GM21529 (cell line): ENCODE data around the gene TRAK1.
A peak's percentile ranks its signal among the peaks of the same experiment; 100 is the strongest.

ENCODE experiments used
- ATAC-seq: cut with Tn5 transposase; IDR thresholded peaks from one replicate; pipeline ENCODE4 v1.9.1; 2021; ENCODE audit not compliant: unreplicated experiment

TRAK1 gene

DNA sequence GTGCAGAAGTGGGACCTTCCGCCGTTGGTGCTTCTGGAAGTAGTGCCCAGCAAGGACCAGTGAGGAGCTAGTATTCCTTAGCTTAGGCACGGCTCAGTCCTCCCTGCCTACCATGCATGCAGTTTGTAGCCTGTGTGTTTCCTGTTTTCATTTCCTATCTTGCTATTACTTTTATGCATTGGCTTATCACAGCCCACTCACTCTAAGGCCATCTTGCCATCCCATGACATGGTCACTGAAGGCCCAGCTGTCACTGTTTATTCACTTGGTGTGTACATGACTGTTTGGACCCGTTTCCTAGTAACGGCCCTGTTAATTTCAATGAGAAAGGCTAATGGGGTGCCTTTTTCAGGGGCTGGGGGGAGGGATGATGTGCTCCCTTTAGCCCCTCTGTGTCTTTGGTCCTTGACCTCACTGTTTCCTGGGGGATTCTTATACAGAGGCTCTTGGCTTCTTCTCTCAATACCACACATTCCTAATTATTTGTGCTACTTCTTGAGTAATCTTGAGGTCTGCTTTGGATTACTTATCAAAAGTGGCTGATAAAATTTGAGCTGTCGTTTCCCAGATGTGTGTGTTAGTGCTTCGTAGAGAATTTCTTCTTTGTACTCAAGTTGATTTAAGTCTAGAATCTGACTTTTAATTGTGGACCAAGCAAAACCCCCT, 24.5 kb upstream of the TRAK1 start:
- ATAC-seq = no peak

DNA sequence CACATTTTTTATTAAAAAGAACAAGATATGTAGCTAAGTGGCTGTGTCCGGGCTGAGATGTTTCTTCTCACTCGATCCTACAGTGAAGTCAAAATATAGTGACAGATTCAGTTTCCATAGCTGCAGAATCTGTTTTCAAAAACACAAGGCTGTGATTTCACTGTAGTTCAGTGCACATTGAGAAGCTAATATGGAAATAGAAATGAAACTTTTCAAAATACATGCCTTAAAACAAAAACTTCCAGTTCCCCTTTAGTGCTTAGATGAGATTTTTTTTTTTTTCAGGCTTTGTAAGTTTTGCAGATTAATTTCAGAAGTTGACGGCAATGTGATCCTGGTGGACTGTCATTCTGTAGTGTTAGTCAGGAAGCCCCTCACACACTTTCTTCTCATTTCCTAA, 23.8 kb upstream of the TRAK1 start:
- ATAC-seq = peak; percentile 86

DNA sequence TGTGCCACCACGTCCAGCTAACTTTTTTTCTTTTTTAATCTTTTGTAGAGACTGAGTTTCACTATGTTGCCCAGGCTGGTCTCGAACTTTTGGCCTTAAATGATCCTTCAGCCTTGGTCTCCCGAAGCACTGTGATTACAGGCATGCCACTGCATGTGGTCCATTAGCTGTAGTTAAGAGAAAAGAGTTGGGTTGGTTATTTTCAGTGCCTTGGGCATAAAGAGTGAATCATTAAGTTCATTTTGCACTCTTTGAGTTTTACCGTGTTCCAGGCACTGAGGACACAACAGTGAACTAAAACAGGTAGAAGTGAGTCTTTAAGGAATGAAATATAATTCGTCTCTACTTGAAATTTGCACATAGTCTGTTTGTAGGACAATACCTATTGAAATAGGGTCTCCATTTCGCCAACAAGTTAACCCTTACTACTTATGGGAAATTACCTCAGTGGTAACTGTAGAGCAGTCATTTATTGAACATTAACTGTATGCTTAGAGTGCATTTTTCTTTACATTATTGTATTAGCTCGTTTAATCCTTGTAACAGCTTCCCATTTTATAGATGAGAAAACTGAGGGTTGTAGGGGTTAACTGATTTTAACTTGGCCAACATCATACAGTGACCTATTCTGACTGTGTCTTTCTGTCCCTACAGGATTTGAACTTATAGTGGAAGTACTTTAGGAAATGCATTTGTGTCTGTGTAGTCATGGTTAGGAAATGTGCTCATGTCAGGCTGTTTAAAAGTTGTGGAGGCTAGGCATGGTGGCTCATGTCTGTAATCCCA, 22.7 kb upstream of the TRAK1 start:
- ATAC-seq = no peak

DNA sequence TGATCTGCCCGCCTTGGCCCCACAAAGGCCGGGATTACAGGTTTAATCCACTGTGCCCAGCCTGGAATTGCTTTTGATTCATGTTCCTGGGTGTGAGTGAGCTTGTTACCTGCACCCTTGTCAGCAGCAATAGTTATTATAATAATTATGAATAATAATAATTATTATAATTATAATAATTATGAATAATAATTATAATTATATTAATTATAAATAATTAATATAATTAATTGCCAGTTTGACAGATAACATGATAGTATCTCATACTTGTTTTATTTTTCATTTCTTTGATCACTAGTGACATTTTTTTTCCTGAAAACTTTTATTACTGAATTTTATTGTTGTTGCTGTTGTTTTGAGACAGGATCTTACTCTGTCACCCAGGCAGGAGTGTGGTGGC, 21.1 kb upstream of the TRAK1 start:
- no peak for ATAC-seq

DNA sequence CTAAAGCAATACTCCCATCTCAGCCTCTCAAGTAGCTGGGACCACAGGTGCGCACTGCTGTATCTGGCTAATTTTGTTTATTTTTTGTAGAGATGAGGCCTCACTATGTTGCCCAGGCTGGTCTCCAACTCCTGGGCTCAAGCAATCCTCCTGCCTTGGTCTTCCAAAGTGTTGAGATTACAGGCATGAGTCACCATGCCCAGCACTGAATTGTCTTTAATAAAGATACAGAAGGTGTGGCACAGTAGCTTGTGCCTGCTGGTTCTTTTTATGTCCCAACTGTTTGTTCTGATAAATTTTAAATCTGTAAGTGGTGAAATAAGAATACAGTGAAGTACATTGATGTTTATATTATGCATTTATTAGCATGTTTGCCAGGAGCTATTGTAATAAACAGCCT, 20.6 kb upstream of the TRAK1 start:
- no peak for ATAC-seq

DNA sequence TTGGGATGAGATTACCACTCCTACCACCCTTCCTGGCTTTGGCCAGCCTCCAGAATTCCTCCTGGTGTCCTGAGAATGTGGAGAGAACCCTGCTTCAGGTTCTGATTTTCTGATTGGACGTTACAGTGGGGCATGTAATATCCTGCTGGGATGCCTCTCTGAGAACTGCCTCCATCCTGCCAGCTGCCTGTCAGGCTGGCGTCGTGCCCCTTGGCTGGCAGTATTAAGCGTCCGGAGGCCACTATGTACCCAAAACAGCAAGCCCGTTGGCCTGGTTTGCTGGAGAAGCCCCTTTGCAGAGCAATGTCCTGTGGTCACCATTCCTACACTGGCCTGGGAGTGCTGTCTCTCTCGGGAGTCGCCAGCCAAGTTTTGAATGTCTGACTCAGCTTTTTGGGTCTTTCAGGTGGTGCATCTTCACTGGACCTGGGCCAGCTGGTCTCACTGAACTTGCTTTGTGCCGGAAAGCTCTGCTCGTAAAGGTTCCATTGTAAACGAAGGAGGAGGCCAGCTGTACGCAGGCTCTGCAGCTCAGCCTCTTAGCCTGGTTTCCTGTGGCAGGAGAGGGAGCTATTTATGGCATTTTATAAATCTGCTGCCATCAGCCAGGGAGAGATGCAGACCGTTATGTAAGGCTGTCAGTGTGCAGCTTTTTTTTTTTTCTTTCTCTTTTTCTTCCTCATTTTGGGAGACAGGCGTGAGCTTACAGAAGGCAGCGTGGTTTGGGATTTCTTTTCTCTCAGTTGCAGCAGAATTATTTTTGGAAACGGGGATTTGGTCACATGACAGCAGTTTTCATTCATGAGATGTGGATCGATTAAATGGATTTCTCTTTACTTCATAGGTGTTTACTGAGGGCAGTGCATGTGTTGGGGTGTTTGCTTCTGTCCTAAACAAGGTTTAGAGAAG, 19.0 kb upstream of the TRAK1 start:
- ATAC-seq = peak; percentile 65

DNA sequence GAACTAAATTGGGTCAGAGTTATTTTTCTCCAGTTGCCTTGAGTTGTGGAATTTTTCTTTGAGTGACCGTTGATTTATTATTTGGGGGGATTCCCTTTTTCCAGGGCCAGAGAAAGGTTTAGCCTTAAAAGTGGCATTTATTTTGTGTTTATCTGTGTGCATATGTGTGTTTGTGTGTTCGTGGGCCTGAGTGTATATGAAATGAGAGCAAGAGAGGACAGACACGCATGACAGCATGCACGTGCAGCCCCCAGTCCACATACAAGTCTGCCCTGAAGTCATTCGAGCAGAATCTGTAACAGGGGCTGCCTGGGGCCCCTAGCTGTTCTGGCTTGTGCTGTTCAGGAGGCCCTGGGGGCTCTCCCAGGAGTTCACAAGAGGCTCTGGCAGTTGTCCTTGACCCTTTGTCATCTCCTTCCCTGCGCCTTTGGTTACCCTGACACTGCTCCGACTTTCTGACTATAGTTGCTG, 18.3 kb upstream of the TRAK1 start:
- no peak for ATAC-seq

DNA sequence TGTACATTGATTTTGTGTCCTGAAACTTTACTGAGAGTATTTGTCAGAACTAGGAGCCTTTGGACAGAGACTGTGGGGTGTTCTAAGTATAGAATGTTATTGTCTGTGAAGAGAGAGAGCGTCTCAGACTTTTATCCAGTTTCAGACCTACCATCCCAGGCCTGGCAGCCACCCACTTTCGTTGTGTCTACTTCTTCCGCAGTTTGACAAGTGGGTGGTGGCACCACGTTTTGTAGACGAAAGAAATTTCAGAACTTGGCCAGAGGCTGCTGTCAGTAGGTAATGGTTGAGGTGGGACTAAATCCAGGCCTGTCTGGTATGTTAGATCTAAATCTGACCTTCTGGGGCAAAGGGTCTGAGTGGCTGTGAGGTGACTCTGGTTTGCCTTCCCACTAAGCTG, 13.4 kb upstream of the TRAK1 start:
- ATAC-seq = no peak

DNA sequence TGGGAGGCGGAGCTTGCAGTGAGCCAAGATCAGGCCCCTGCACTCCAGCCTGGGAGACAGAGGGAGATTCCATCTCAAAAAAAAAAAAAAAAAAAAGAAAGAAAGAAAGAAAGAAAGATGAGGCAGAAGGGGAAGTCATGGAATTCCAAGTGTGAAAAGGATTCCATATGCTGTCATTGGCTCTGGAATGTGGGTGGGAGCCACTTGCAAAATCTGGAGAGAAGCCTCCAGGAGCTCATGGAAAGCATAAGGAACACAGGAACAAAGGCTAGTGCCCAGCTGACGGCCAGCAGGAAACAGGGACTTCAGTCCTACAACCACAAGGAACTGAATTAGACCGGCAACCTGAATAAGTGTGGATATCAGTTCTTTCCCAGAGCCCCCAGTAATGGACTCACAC, 12.5 kb upstream of the TRAK1 start:
- ATAC-seq = no peak

DNA sequence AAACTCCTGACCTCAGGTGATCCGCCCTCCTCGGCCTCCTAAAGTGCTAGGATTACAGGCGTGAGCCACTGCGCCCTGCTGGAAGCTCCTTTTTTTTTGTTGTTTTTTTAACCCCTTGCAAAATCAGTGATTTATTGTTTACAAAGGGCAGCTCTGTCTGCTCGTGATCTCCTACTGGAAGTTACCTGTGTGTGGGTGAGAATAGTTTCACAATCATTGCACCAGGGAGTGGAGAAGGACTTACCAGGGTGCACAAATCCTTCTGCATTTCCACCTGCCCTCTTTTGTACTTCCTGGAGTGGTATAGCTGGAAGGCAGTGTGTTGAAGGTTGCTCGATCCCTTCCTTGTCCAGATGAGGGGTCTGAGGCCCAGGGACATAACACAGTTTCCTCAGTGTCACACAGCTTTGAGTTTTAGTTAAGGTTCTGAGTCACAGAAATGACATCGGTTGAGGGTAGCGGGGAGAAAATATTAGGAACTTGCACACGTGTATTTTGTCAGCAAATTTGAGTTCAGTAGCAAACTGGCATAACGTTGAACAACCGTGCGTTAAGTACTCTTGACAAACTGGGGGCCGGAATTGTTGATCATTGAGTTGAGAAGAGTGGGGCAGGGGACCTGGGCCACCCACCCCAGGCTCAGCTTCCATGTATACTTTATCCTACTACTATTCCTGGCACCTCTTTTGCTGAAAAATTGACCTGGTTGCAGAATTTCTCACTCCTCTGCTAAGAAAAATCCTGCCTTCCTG, 11.3 kb upstream of the TRAK1 start:
- no peak for ATAC-seq

DNA sequence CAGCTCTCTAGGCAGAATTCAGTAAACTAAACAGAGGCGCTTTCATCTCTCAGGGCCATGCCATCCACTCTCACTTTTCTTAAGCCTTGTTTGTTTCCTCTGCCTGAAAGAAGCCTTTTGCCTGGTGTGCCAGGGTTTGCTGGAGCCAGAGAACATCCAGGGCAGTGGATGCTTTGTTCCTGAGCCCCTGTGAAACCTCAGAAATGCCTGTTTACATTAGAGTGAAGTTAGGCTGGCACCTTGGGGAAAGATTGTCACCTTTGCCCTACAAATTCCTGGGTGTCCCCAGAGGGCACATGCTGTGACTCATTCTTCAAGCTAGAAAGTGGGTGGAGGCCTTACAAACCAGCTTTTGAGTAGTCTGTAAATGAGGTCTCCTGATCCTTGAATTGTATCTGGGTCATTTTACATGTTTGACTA, 10.7 kb upstream of the TRAK1 start:
- ATAC-seq = no peak

DNA sequence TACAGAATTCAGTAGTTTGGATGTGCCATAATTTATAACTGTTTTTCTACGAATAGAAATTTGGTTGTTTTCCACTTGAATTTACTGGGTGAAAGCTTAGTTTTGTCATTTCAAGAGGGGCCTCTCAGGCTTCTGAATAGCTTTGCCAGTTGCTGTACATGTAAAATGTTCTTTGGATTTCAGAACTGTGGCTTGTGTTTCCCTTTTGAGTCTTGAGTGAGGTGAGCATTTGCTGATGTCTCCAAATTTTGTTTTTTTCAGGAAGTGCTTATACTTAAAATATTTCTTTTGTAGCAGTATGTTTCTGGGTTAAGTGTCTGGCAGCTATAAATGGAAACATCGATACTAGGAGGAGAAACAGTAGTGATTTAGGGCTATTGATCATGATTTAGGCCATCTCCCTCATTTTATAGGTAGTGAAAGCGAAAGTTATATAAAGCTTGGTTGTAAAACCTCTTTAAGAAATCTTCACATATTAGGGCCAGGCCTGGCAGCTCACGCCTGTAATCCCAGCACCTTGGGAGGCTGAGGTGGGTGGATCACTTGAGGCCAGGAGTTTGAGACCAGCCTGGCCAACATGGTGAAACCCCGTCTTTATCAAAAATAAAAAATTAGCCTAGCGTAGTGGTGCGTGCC, 9.2 kb upstream of the TRAK1 start:
- ATAC-seq = peak; percentile 58

DNA sequence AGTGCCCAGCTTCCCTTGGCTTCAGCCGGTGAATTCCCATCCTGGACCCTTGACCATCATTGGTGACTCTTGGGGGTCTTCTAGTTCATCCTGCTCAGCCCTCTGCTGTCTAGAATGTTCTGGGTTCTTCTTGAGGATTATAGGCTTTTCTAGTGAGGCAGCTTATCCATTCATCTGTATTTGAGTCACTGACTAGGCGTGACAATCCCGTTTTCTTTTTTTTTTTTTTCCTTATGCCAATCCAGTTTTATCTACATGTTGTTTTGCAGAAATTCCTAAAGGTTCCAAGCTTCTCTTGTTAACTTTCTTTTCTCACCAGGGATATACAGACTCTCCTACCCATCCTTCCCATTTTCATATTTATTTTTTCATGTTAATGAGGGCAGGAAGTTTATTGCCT, 6.6 kb upstream of the TRAK1 start:
- ATAC-seq = no peak

DNA sequence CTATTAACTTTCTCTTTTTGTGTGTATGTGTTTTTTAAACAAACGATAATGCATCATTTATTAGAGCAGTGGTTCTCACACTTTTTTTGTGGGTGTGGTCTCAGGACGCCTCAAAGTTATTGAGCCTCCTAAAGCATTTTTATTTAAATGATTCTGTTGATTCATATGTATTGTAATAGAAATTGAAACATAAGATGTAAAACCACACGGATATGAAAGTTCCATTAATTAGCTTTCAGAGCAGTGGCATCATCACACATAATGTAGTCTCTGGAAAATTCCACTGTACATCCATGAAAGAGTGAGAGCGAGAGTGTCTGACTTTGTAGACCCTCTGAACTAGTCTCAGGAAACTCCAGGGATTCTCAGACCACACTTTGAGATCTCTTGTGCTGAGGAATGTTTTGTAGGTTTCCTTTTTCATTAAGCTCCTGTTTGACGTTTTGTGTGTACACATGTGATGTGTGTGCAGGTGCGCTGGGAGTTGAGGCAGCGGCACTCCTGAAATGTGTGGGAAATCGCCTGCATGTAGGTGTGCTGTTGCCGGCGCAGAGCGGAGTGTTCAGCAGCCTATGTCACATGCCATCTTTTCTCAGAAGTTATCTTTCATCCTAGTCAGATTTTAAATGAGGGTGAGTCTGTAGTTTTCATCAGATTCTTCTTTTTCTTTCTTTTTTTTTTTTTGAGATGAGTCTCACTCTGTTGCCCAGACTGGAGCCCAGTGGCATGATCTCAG, 5.3 kb upstream of the TRAK1 start:
- ATAC-seq = no peak

DNA sequence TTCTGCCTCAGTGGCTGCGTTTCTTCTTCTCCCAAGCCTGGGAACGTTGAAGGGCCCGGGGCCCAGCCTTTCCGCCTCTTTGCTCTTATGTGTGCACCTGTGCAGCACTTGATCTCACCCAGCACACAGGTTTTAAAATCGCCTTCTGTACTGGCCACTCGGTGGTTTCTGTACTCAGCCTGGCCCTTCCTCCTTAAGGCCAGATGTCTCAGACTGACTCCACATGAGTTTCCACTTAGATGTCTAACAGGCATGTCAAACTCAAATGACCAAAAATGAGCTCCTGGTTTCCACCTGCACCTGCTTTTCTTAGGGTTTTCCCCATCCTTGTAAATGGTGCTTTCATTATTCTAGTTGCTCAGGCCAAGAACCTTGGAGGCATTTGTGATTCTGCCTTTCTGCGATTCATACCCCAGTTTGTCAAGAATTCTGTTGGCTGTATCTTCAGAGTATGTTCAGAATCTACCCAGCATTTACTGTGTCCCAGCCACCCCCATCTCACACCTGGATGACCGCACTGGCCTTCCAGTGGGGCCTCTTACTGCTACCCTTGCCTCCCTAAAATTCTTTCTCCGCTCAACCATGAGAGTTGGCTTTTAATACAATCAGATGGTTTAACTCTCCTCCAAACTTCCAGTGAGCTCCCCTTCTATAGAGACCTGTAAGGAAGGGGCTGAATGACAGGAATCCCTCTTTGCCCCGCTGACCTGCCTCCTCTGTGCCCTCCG, 2.2 kb upstream of the TRAK1 start:
- ATAC-seq = peak; percentile 69

DNA sequence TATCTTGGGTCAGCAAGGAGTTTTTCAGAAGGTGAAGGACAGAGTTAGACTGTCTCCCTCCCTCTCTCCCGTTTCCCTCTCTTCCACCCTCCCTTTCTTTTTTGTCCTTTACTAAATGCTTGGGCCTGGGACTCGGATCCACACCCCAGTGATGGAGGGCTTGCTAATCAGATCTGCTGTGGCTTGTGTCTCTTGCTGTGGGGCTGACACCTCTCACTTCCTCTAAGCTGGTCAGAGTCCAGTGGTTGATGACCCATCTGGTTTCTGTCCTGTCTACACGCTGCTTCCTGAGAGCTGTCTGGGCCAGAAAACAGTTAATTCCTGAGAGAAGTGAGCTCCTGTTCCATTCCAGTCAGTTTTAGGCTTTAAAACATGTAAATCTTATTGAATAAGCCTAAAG, 849 bp downstream of the TRAK1 start:
- peak; percentile 41 for ATAC-seq

DNA sequence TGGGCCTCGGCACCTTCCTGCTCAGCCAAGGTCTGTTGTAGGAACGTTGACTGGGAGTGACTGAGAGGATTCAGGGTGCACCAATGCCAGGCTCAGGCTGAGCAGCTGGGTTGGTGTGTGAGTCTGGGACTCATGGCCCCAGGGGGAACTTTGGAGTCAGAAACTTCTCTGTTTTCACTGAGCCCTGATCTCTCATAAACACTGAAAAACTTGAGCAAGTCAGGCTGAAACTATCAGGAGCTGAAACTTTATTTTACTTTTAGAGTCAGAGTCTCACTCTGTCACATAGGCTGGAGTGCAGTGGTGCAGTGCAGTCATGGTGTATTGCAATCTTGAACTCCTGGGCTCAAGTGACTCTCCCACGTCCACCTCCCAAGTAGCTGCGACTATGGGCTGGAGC, 3.0 kb downstream of the TRAK1 start:
- peak; percentile 80 for ATAC-seq

DNA sequence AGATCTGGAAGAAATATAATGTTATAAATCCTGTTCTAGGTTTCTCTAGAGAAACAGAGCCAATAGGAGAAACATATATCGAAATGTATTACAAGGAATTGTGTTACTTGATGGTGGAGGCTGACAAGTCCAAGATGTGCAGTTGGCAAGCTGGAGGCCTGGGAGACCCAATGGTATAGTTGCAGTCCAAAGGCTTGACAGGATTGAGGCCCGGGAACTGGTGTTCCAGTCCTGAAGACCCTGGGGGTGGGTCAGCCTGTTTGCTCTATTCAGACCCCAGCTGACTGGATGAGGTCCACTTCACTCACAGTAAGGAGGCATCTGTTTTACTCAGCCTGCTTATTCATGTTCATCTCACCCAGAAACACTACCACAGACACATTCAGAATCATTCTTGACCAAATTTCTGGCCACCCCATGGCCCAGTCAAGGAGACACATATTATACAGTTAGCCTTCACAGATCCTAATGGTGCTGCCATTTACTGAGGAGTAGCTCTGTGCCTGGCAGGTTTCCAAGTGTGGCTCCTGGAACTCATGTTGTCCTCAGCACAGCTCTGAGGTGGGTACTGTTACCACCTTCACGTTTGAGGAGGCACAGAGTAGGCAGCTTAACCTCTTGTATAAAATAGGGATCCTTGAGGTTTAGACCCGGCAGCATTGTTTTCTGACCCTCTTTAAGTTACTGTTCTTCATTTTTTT, 3.7 kb downstream of the TRAK1 start:
- no peak for ATAC-seq
